SK-N-SH treated with all-trans-retinoic acid at 6 μM for 48 hours (cell line): ENCODE measurements around the gene SLC12A8.

Source experiments
- POU6F1 ChIP-seq: fragments of 250-450 bp; sonication (Bioruptor Pico); IDR thresholded peaks from 2 replicates; pipeline ENCODE4 v1.8.0; 2021; ENCODE audit warnings: low read depth, mild to moderate bottlenecking, moderate library complexity, borderline replicate concordance
- RARB ChIP-seq: fragments of 250-450 bp; sonication (Bioruptor Pico); IDR thresholded peaks from 2 replicates; pipeline ENCODE4 v1.8.0; 2021; ENCODE audit warnings: mild to moderate bottlenecking, moderate library complexity

- TF ChIP-seq RARB (CRISPR knock-in tag) = no peak
- no peak for TF ChIP-seq POU6F1 (CRISPR knock-in tag)
Observed at GRCh38 chr3:125107861-125108567, 104.5 kb downstream of the SLC12A8 start.
